Smooth muscle cell (in vitro differentiated cells): ENCODE measurements around the gene IRF2. TPM values are rescaled to one million over a fixed set of nuclear protein-coding genes. Genes with fewer than 3 reads are reported as not detected.
A peak's percentile ranks its signal among the peaks of the same experiment; 100 is the strongest.

Experiments
- DNase-seq: peaks from one replicate; lab custom pipeline; 2025; ENCODE audit not compliant: unreplicated experiment; lab: John Stamatoyannopoulos, UW
- H2AFZ ChIP-seq: fragments of 200-600 bp; sonication (generic); 2 replicates; pipeline ENCODE4 v1.6.0; 2016; ENCODE audit warnings: antibody characterized with exemption, low read depth, mild to moderate bottlenecking
- H3F3A ChIP-seq: fragments of 200-600 bp; sonication (generic); 2 replicates; pipeline ENCODE4 v1.6.0; 2017; ENCODE audit warnings: antibody characterized with exemption, low read depth
- H3K27ac ChIP-seq: fragments of 200-600 bp; sonication (generic); 2 replicates; pipeline ENCODE4 v1.5.1; 2016; ENCODE audit warnings: low read depth, mild to moderate bottlenecking
- H3K27me3 ChIP-seq: fragments of 200-600 bp; sonication (generic); 2 replicates; pipeline ENCODE4 v1.6.1; 2016; ENCODE audit warnings: low read depth, mild to moderate bottlenecking
- H3K36me3 ChIP-seq: fragments of 200-600 bp; sonication (generic); 2 replicates; pipeline ENCODE4 v1.5.1; 2016; ENCODE audit warnings: low read depth
- H3K4me1 ChIP-seq: fragments of 200-600 bp; sonication (generic); 2 replicates; pipeline ENCODE4 v1.5.1; 2016; ENCODE audit warnings: low read depth
- H3K4me2 ChIP-seq: fragments of 200-600 bp; sonication (generic); 2 replicates; pipeline ENCODE4 v1.6.0; 2016; ENCODE audit warnings: mild to moderate bottlenecking
- H3K4me3 ChIP-seq: fragments of 200-600 bp; sonication (generic); 2 replicates; pipeline ENCODE4 v1.5.1; 2016; ENCODE audit warnings: mild to moderate bottlenecking
- H3K79me2 ChIP-seq: fragments of 200-600 bp; sonication (generic); 2 replicates; pipeline ENCODE4 v1.6.0; 2016; ENCODE audit warnings: low read depth, mild to moderate bottlenecking
- H3K9ac ChIP-seq: fragments of 200-600 bp; sonication (generic); 2 replicates; pipeline ENCODE4 v1.6.0; 2016; ENCODE audit warnings: low read depth
- H3K9me3 ChIP-seq: fragments of 200-600 bp; sonication (generic); replicated peaks from 2 replicates; pipeline ENCODE4 v1.5.1; 2016; ENCODE audit warnings: low read depth
- H4K20me1 ChIP-seq: fragments of 200-600 bp; sonication (generic); 2 replicates; pipeline ENCODE4 v1.6.0; 2016; ENCODE audit warnings: low read depth
- WGBS: methylation state at CpG from one replicate; pipeline ENCODE4 v1.1.7; 2016; ENCODE audit warnings: low lambda C conversion rate; 5-methylcytosine and 5-hydroxymethylcytosine counted together
- polyA plus RNA-seq: library from polyadenylated mRNA; unstranded; fragments of >200 nt; fragmentation: Nextera tagmentation; extraction: Ambion mirVana; gene quantifications from 2 replicates; pipeline ENCODE4 v1.2.1, GENCODE V29; 2016
- total RNA-seq: library from RNA; depleted of rRNA; stranded (reverse); fragments of >200 nt; gene quantifications from 2 replicates; pipeline ENCODE4 v1.2.3, GENCODE V29; 2014
- TF ChIP-seq, protein P1 (sequence below): fragments of 200-600 bp; sonication (generic); IDR thresholded peaks from 2 replicates; pipeline ENCODE4 v1.5.1; 2017; ENCODE audit warnings: borderline replicate concordance, mild to moderate bottlenecking, antibody characterized with exemption; ENCODE audit not compliant: insufficient read depth, poor library complexity, severe bottlenecking

Gene IRF2
- total and polyA plus RNA-seq, 2 experiments from 2014 or later: 10.2 to 21.6 TPM

DNA sequence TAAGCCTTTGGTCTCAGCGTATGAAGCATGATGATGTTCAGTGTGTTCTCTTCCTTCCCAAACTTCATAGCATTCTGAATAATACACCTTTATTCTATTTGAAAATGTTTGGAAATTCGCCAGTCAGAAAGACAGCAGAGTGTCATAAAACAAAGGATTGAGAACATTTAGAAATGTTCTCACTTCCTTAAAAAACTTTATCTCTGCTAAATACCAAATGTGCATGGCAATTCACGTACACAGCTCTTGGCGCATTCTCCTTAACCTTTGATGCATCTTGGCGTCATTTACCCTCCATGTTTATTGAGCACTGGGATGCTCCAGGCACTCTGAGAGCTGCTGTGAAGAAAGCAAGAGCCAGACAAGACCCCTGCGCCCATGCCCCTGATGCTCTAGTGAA lies 7.2 kb upstream of the IRF2 start:
- no peak overlapping the region for H2AFZ ChIP-seq
- H3K9me3 ChIP-seq: no peaks in the 10 kb centered on the region
- H3K27ac ChIP-seq: no peak overlapping the region
- no peaks in the 10 kb centered on the region for H3F3A ChIP-seq
- no peaks in the 10 kb centered on the region for H3K79me2 ChIP-seq
- H4K20me1 ChIP-seq: no peaks in the 10 kb centered on the region
- no peak overlapping the region for H3K4me3 ChIP-seq
- H3K36me3 ChIP-seq: no peaks in the 10 kb centered on the region
- 92% methylated on average over 6 of the region's 6 CpGs for WGBS
- H3K4me1 ChIP-seq: no peaks in the 10 kb centered on the region
- H3K27me3 ChIP-seq: no peaks in the 10 kb centered on the region
- TF ChIP-seq, protein P1, sequence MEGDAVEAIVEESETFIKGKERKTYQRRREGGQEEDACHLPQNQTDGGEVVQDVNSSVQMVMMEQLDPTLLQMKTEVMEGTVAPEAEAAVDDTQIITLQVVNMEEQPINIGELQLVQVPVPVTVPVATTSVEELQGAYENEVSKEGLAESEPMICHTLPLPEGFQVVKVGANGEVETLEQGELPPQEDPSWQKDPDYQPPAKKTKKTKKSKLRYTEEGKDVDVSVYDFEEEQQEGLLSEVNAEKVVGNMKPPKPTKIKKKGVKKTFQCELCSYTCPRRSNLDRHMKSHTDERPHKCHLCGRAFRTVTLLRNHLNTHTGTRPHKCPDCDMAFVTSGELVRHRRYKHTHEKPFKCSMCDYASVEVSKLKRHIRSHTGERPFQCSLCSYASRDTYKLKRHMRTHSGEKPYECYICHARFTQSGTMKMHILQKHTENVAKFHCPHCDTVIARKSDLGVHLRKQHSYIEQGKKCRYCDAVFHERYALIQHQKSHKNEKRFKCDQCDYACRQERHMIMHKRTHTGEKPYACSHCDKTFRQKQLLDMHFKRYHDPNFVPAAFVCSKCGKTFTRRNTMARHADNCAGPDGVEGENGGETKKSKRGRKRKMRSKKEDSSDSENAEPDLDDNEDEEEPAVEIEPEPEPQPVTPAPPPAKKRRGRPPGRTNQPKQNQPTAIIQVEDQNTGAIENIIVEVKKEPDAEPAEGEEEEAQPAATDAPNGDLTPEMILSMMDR: no peak
- no peak overlapping the region for H3K9ac ChIP-seq
- no peak for DNase-seq
- no peak overlapping the region for H3K4me2 ChIP-seq

DNA sequence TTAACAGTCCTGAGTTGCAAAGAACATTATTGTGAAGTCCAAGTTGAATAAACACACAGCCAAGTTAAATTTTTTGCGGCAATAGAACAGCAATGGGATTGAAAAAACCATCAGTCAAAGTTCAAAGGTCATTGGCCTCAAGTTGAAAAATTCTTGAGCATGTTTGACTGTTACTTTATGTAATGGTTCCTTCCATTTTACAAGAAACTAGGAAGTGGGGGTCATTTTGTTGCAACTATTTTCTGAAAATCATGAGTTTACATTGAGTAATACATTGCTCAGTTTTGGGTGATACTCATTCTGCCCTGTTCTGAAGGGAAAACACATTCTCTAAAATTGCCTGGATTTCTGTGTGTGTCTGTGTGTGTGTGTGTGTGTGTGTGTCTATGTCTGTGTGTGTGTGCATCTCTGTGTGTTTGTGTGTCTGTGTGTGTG lies 5.2 kb upstream of the IRF2 start:
- Histone ChIP-seq H3K9me3 (no peaks in the 10 kb centered on the region), H3F3A (no peaks in the 10 kb centered on the region), H3K4me3 (no peak overlapping the region), H2AFZ (no peak overlapping the region), H3K27ac (no peak overlapping the region), H3K4me1 (no peaks in the 10 kb centered on the region), H4K20me1 (no peaks in the 10 kb centered on the region), H3K9ac (no peak overlapping the region), H3K79me2 (no peaks in the 10 kb centered on the region), H3K36me3 (no peaks in the 10 kb centered on the region), H3K4me2 (no peak overlapping the region), H3K27me3 (no peaks in the 10 kb centered on the region)
- WGBS: 100% methylated on average over 1 of the region's 1 CpG
- TF ChIP-seq, protein P1: no peak
- DNase-seq: no peak

DNA sequence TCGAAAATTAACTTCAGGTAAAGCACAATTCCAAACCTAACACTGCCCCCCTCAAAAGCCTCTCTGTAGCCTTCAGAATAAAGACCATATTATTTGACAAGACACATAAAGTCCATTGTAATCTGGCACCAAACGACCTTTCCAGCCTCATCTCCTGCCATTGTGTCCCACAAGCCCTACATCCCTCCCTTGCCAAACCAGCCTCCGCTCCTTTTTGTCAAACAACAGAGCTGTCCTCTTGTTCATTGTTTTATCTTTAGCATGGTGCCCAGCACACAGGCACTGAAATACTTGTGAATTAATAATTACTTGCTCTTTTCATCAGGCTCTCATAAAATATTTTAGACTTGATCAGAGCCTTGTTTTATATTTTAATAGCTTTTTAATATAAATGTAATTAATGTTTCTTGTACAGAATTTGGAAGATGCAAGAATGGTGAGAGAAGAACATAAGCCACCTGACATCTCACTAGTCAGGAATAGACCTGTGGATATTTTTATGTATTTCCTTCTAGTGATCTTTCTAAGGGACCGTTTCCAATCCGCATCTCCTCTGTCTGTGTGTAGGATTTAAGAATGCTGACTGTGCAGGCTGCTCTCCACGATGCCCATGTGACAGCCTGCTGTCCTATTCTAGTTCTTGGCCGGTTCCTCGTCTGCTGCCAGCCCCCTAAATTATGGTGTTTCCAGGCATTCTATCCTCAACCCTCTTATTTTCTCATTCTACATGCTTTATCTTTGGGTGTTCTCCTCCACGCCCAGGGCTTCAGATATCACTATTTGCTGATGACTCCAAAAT lies 3.0 kb upstream of the IRF2 start:
- no peaks in the 10 kb centered on the region for H3K27me3 ChIP-seq
- no peak overlapping the region for H3K27ac ChIP-seq
- WGBS: 57% methylated on average over 9 of the region's 9 CpGs
- H2AFZ ChIP-seq: no peak overlapping the region
- H3K79me2 ChIP-seq: peaks cover 8% of the 10 kb centered on the region
- H3K4me2 ChIP-seq: peak overlapping the region; percentile 16
- no peak for DNase-seq
- H3K9me3 ChIP-seq: no peaks in the 10 kb centered on the region
- H4K20me1 ChIP-seq: peaks cover under 1% of the 10 kb centered on the region
- H3F3A ChIP-seq: peaks cover 3% of the 10 kb centered on the region
- H3K36me3 ChIP-seq: no peaks in the 10 kb centered on the region
- H3K4me1 ChIP-seq: peaks cover under 1% of the 10 kb centered on the region
- TF ChIP-seq, protein P1: no peak
- no peak overlapping the region for H3K9ac ChIP-seq
- no peak overlapping the region for H3K4me3 ChIP-seq

DNA sequence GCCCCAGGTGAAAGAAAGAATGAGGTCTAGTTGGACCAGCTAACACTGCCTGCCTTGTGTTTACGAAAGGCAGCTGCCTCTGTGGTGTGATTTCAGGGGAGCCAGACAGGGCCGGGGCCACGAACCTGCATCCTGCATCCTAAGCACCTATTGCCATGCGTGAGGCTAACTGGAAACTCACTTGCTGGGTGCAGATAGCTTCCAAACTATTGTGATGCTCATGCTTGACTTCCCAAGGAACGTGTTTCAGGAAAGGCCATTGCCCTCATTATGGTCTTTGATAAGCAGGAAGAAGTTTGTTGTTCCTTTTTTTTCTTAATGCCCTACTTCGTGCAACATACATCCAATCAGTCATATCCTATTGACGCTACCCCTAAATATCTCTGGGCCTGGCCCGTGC lies 2.3 kb upstream of the IRF2 start:
- Histone ChIP-seq H3K9me3 (no peaks in the 10 kb centered on the region), H3K79me2 (peaks cover 15% of the 10 kb centered on the region), H3K4me2 (no peak overlapping the region), H3K9ac (no peak overlapping the region), H3K36me3 (no peaks in the 10 kb centered on the region), H2AFZ (no peak overlapping the region), H4K20me1 (peaks cover 6% of the 10 kb centered on the region), H3K4me1 (peaks cover 6% of the 10 kb centered on the region), H3K27ac (no peak overlapping the region), H3K4me3 (no peak overlapping the region), H3K27me3 (no peaks in the 10 kb centered on the region), H3F3A (peaks cover 9% of the 10 kb centered on the region)
- TF ChIP-seq, protein P1: no peak
- 93% methylated on average over 8 of the region's 8 CpGs for WGBS
- no peak for DNase-seq
